ENCODE results near the gene GPR82. TPM values are rescaled to one million over a fixed set of nuclear protein-coding genes. Genes with fewer than 3 reads are reported as not detected.
A peak's percentile ranks its signal among the peaks of the same experiment; 100 is the strongest.

Gene GPR82
- total and polyA plus RNA-seq, 10 of the 15 experiments (the other 5 are each of a cell fraction or from before 2014, with no cell fraction given): 0.23 to 1.7 (median 0.56) TPM

- TF ChIP-seq POLR2AphosphoS5 (IDR thresholded peaks at IDR 0.05; ENCODE audit: low read length): no peak
- 0 out of 2 replicates have a peak, but pooled peaks have one; percentile 13 for TF ChIP-seq TCF3 (IDR thresholded peaks at IDR 0.05; ENCODE audit: borderline replicate concordance, insufficient read depth, low read depth, low read length)
- TF ChIP-seq MYB (IDR thresholded peaks at IDR 0.05; ENCODE audit: borderline replicate concordance, low read depth, low read length): no peak
- no peak for TF ChIP-seq PBX3 (IDR thresholded peaks at IDR 0.05; ENCODE audit: insufficient replicate concordance, low read depth, low read length)
- no peak for TF ChIP-seq SREBF2 (IDR thresholded peaks at IDR 0.05; ENCODE audit: low read length)
- peak; percentile 87 for TF ChIP-seq ATF2 (IDR thresholded peaks at IDR 0.05; ENCODE audit: low read length)
- no peak for TF ChIP-seq LARP7 (IDR thresholded peaks at IDR 0.05)
- no peak for TF ChIP-seq IRF5 (IDR thresholded peaks at IDR 0.05; ENCODE audit: borderline replicate concordance)
- no peak for TF ChIP-seq GABPA (IDR thresholded peaks at IDR 0.05; ENCODE audit: low read depth)
- peak; percentile 94 for TF ChIP-seq SPI1 (IDR thresholded peaks at IDR 0.05; ENCODE audit: borderline replicate concordance, insufficient read depth, low read depth, low read length)
- TF ChIP-seq SMC3 (IDR thresholded peaks at IDR 0.05; ENCODE audit: borderline replicate concordance, low read length): no peak
- no peak for TF ChIP-seq NRF1 (conservative IDR thresholded peaks at IDR 0.05; ENCODE audit: low read depth, low read length)
- no peak for TF ChIP-seq ZBTB40 (IDR thresholded peaks at IDR 0.05; ENCODE audit: borderline replicate concordance)
- no peak for TF ChIP-seq NR2C2 (IDR thresholded peaks at IDR 0.05; ENCODE audit: borderline replicate concordance, control insufficient read depth, insufficient read length, low read depth)
- no peak for TF ChIP-seq ZNF274 (IDR thresholded peaks at IDR 0.05; ENCODE audit: insufficient read depth, insufficient read length)
- no peak for TF ChIP-seq ELK1 (IDR thresholded peaks at IDR 0.05; ENCODE audit: low read depth, low read length)
- TF ChIP-seq STAT3 (IDR thresholded peaks at IDR 0.05; ENCODE audit: low read depth, low read length): no peak
- no peak for TF ChIP-seq USF1 (IDR thresholded peaks at IDR 0.05; ENCODE audit: borderline replicate concordance, extremely low read length, insufficient read depth, low read depth, low read length)
- TF ChIP-seq SMAD5 (IDR thresholded peaks at IDR 0.05; ENCODE audit: low read depth): no peak
- TF ChIP-seq ZNF24 (IDR thresholded peaks at IDR 0.05): peak; percentile 76; the same call in 1 of the 2 replicates
- peak; percentile 76 for TF ChIP-seq GATAD2B (conservative IDR thresholded peaks at IDR 0.05; ENCODE audit: low read depth)
These were observed 10.0 kb downstream of the GPR82 start (continued) for GRCh38 chrX:41733939-41734338.

Measured in GM12878 (cell line).